B cell (primary cell): ENCODE data around the gene OR2J1. TPM values are rescaled to one million over a fixed set of nuclear protein-coding genes. Genes with fewer than 3 reads are reported as not detected.

Experiments
- ATAC-seq: fragments of 200-7000 bp; cut with Tn5 transposase; one replicate; pipeline ENCODE4 v1.10.0; 2021; ENCODE audit warnings: low read depth, mild to moderate bottlenecking, moderate number of reproducible peaks, moderate library complexity
- CTCF ChIA-PET: fragments of 350-600 bp; sonication (Branson Sonifier 250); formaldehyde crosslinking; loops from one replicate; lab custom pipeline; 2021; ENCODE audit warnings: antibody characterized with exemption, inconsistent platforms; lab: Charles Lee
- POLR2A ChIA-PET: fragments of 350-600 bp; sonication (Branson Sonifier 250); formaldehyde crosslinking; loops from one replicate; lab custom pipeline; 2021; ENCODE audit warnings: antibody characterized with exemption; lab: Charles Lee
- DNase-seq: peaks from one replicate; pipeline ENCODE4 v3.0.0; 2013
- H2AFZ ChIP-seq: 2 replicates; pipeline ENCODE4 v1.6.1; 2012; ENCODE audit warnings: mild to moderate bottlenecking, low read depth, low read length; ENCODE audit not compliant: insufficient read depth, poor library complexity, severe bottlenecking
- H3K27ac ChIP-seq, 2 donors: 1 replicate in 1 of 2; 2 replicates in 1 of 2; pipeline ENCODE4 v1.5.1; 2012 to 2013; ENCODE audit warnings: low read length in 2 of 2, mild to moderate bottlenecking in 2 of 2, moderate library complexity in 1 of 2
- H3K27me3 ChIP-seq, 4 experiments: fragments of 200-600 bp in 1 of 4; sonication (generic) in 1 of 4; replicated peaks in 1 of 4; 1 replicate in 2 of 4; 2 replicates in 2 of 4; pipeline versions ENCODE4 v1.6.1 to v1.7.0; 2013 to 2016; ENCODE audit warnings: low read length in 3 of 4, mild to moderate bottlenecking in 2 of 4, mixed read lengths in 1 of 4, moderate library complexity in 1 of 4; ENCODE audit not compliant: insufficient read depth in 4 of 4, control insufficient read depth in 3 of 4; ENCODE audit errors: control extremely low read depth in 1 of 4
- H3K36me3 ChIP-seq, 2 experiments: replicated peaks in 1 of 2; 1 replicate in 1 of 2; 2 replicates in 1 of 2; pipeline versions ENCODE4 v1.6.1 to v1.7.1; 2013; ENCODE audit warnings: low read length in 1 of 2; ENCODE audit not compliant: insufficient read depth in 2 of 2, control insufficient read depth in 1 of 2; ENCODE audit errors: control extremely low read depth in 1 of 2, extremely low read depth in 1 of 2
- H3K4me1 ChIP-seq, 2 donors: fragments of 200-600 bp in 1 of 2; sonication (generic) in 1 of 2; 1 replicate in 1 of 2; 2 replicates in 1 of 2; pipeline versions ENCODE4 v1.5.1 to v1.6.1; 2013 to 2017; ENCODE audit warnings: low read length in 2 of 2; ENCODE audit not compliant: control insufficient read depth in 2 of 2, insufficient read depth in 2 of 2
- H3K4me2 ChIP-seq: replicated peaks from 2 replicates; pipeline ENCODE3; 2012; ENCODE audit warnings: mild to moderate bottlenecking, low read depth, low read length; ENCODE audit not compliant: poor library complexity, severe bottlenecking
- H3K4me3 ChIP-seq, 5 experiments: fragments of 200-600 bp in 1 of 5; sonication (generic) in 1 of 5; 1 replicate in 3 of 5; 2 replicates in 2 of 5; pipeline versions ENCODE4 v1.5.1 to v1.7.0; 2011 to 2016; ENCODE audit warnings: low read length in 4 of 5, mild to moderate bottlenecking in 4 of 5, low read depth in 2 of 5, control low read depth in 1 of 5, moderate library complexity in 1 of 5; ENCODE audit not compliant: insufficient read depth in 1 of 5; ENCODE audit errors: control extremely low read depth in 1 of 5, extremely low read depth in 1 of 5
- H3K79me2 ChIP-seq: fragments of 200-600 bp; sonication (generic); one replicate; pipeline ENCODE4 v1.6.0; 2016; ENCODE audit warnings: low read length; ENCODE audit not compliant: control insufficient read depth, insufficient read depth
- H3K9ac ChIP-seq: fragments of 200-600 bp; sonication (generic); 2 replicates; pipeline ENCODE4 v1.6.1; 2017; ENCODE audit warnings: mild to moderate bottlenecking, low read length, moderate library complexity
- H3K9me3 ChIP-seq, 3 donors: one replicate each; pipeline versions ENCODE4 v1.6.1 to v1.7.1; 2013; ENCODE audit warnings: low read length in 2 of 3; ENCODE audit not compliant: control insufficient read depth in 2 of 3, insufficient read depth in 1 of 3; ENCODE audit errors: control extremely low read depth in 1 of 3
- H4K20me1 ChIP-seq: 2 replicates; pipeline ENCODE4 v1.6.0; 2012; ENCODE audit warnings: mild to moderate bottlenecking, low read length; ENCODE audit not compliant: insufficient read depth, control insufficient read depth, poor library complexity, severe bottlenecking
- H3K27ac Mint-ChIP-seq: one replicate; pipeline ENCODE4 v1.8.0; 2021; ENCODE audit warnings: mixed read lengths
- H3K27me3 Mint-ChIP-seq: one replicate; pipeline ENCODE4 v1.8.0; 2021; ENCODE audit warnings: mixed read lengths
- H3K4me1 Mint-ChIP-seq: one replicate; pipeline ENCODE4 v1.8.0; 2021; ENCODE audit warnings: mixed read lengths
- H3K4me3 Mint-ChIP-seq: one replicate; pipeline ENCODE4 v1.8.0; 2021; ENCODE audit warnings: mixed read lengths
- H3K9me3 Mint-ChIP-seq: one replicate; pipeline ENCODE4 v1.8.0; 2022; ENCODE audit warnings: mixed read lengths; ENCODE audit not compliant: insufficient read depth
- CTCF ChIP-seq: fragments of 200-600 bp; IDR thresholded peaks from one replicate; pipeline ENCODE4 v1.8.0; 2022; ENCODE audit warnings: antibody characterized with exemption, mild to moderate bottlenecking
- EZH2 ChIP-seq: IDR thresholded peaks from 2 replicates; pipeline ENCODE4 v1.6.1; 2012; ENCODE audit warnings: borderline replicate concordance, low read depth, mild to moderate bottlenecking, moderate library complexity, low read length; ENCODE audit not compliant: insufficient read depth, poor library complexity, severe bottlenecking
- WGBS: methylation state at CpG from one replicate; pipeline ENCODE4 v1.1.5; 2013; ENCODE audit warnings: missing lambda C conversion rate; ENCODE audit not compliant: insufficient coverage; 5-methylcytosine and 5-hydroxymethylcytosine counted together
- intact Hi-C: fragments of 100-400 bp; cut with micrococcal nuclease; formaldehyde crosslinking; loops from one replicate; pipeline ENCODE4 v1.10.0; 2022
- polyA plus RNA-seq: library from polyadenylated mRNA; depleted of rRNA; stranded (reverse); fragments of >200 nt; gene quantifications from 2 replicates; pipeline ENCODE4 v1.2.3, GENCODE V29; 2012
- total RNA-seq, 2 donors: library from RNA; stranded (reverse); fragments of 120-200 nt in 1 of 2; gene quantifications; 1 replicate in 1 of 2; 2 replicates in 1 of 2; pipeline versions ENCODE4 v1.2.3 to v1.2.4, GENCODE V29; 2013 to 2022

The OR2J1 gene
- total and polyA plus RNA-seq, 2 donors (not counting 1 experiment from before 2014, with no cell fraction given), result not detected

- Histone ChIP-seq H3K4me3 (no peak overlapping the region), H3K27ac (no peak overlapping the region), H3K27me3 (no peaks in the 10 kb centered on the region), H3K9me3 (no peaks in the 10 kb centered on the region), H4K20me1 (no peaks in the 10 kb centered on the region), H3K9ac (no peak overlapping the region), H3K79me2 (no peaks in the 10 kb centered on the region), H3K4me1 (no peaks in the 10 kb centered on the region), H2AFZ (no peak overlapping the region), H3K4me2 (no peak overlapping the region), H3K36me3 (no peaks in the 10 kb centered on the region)
- Mint-ChIP-seq H3K4me1 (no peaks in the 10 kb centered on the region), H3K9me3 (no peaks in the 10 kb centered on the region), H3K27me3 (peaks cover 25% of the 10 kb centered on the region), H3K27ac (no peak overlapping the region), H3K4me3 (no peak overlapping the region)
- DNase-seq (no peak), ATAC-seq (no peak)
- ChIA-PET POLR2A (no interaction called here), CTCF (no interaction called here)
- intact Hi-C loops, result no loop called here
- TF ChIP-seq CTCF (no peak), EZH2 (no peak)
- WGBS, result 80% methylated on average over 15 of the region's 15 CpGs
Observed at GRCh38 chr6:29129326-29130012, 30.2 kb downstream of the OR2J1 start.

- Mint-ChIP-seq H3K27me3 (peaks cover 33% of the 10 kb centered on the region), H3K9me3 (no peaks in the 10 kb centered on the region), H3K27ac (no peak overlapping the region), H3K4me3 (no peak overlapping the region), H3K4me1 (no peaks in the 10 kb centered on the region)
- Histone ChIP-seq H3K9ac (no peak overlapping the region), H3K27me3 (no peaks in the 10 kb centered on the region), H3K27ac (no peak overlapping the region), H3K36me3 (no peaks in the 10 kb centered on the region), H3K9me3 (no peaks in the 10 kb centered on the region), H3K4me2 (no peak overlapping the region), H3K4me3 (no peak overlapping the region), H4K20me1 (no peaks in the 10 kb centered on the region), H3K79me2 (no peaks in the 10 kb centered on the region), H3K4me1 (no peaks in the 10 kb centered on the region), H2AFZ (no peak overlapping the region)
- POLR2A ChIA-PET, result no interaction called here
- CTCF ChIA-PET, result no interaction called here
- intact Hi-C loops, result no loop called here
- no peak for TF ChIP-seq CTCF
- no peak for TF ChIP-seq EZH2
- no peak for ATAC-seq
- WGBS, result 94% methylated on average over 3 of the region's 4 CpGs
- no peak for DNase-seq
Observed at GRCh38 chr6:29130644-29131043, 31.4 kb downstream of the OR2J1 start.
